GM11168 (cell line): ENCODE results near the gene ACAP1.

ENCODE experiments used
- in situ Hi-C: fragments of 300-500 bp; cut with MboI; formaldehyde crosslinking; loops from one replicate; pipeline ENCODE4 v1.12.0; 2022; ENCODE audit warnings: low sequenced_read_pairs; ENCODE audit not compliant: unreplicated experiment

ACAP1 gene

DNA sequence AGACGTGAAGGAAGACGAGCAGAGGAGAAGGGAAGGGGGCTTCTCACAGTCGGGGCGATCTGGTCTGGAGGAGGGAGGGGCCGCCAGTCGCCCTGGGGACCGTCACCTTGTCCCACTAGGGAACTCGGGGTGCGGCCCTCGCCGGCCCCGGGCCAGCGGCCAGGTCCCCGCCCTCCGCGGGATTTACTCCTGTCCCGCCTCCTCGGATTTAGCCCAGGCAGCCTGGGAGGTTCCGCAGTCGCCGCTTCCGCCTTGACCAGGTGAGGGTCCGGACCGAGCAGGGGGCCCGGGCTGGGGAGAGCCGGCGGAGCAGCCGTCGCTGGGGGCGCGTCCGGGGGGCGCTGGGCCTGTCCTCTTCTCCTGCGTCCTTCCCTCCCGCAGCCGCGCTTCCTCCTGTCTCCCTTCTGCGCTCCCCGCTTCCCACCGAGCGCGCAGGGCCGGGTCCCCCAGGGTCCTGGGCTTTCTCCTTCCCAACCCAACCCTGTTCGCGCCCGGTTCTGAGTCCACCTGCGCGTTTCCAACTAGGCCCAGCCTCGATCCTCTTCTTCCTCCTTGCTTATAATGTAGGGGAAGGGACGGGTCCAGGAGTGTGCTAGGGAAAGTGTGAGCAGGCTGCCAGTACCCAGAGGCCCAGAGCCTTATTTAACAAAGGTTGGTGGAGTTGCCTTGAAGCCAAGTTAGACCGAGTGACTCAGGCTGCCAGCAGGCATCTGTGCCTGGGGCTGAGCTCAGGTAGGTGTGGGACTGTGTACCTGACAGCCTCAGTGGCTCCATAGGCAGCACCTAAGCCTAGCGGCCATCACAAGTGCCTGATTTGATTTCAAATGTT, 44.7 kb downstream of the ACAP1 start, which contains the start of gene TNK1:
TSS of gene TNK1 (plus strand) at position 235 of the 829 bp plus-strand sequence. CDS start 1,838 bp downstream, outside the sequence.
- in situ Hi-C loops = no loop called here

DNA sequence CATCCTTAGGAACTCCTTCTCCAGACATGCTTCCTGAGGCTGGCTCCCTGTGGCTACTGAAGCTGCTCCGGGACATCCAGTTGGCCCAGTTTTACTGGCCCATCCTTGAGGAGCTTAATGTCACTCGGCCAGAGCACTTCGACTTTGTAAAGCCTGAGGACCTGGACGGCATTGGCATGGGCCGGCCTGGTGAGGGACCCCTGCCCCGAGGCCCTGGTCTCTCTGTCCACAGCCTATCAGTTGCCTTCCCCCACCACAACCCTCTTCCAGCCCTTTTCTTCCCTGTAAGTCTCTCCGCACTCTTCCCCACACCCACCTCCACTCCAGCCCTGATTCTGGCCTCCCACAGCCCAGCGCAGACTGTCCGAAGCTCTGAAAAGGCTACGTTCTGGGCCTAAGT, 46.6 kb downstream of the ACAP1 start:
- in situ Hi-C loops = no loop called here

DNA sequence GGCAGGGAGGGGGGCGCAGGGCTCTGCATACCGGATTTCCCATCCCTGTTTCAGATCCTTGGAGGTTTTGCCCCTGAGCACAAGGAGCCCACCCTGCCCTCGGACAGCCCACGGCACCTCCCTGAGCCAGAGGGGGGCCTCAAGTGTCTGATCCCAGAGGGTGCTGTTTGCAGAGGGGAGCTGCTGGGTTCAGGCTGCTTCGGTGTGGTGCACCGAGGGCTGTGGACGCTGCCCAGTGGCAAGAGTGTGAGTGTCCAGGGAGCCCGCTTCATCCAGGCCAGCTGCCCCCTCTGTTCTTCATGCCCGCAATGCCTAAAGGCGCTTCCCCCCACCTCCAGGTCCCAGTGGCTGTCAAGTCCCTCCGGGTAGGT, 47.0 kb downstream of the ACAP1 start:
- in situ Hi-C loops = no loop called here

DNA sequence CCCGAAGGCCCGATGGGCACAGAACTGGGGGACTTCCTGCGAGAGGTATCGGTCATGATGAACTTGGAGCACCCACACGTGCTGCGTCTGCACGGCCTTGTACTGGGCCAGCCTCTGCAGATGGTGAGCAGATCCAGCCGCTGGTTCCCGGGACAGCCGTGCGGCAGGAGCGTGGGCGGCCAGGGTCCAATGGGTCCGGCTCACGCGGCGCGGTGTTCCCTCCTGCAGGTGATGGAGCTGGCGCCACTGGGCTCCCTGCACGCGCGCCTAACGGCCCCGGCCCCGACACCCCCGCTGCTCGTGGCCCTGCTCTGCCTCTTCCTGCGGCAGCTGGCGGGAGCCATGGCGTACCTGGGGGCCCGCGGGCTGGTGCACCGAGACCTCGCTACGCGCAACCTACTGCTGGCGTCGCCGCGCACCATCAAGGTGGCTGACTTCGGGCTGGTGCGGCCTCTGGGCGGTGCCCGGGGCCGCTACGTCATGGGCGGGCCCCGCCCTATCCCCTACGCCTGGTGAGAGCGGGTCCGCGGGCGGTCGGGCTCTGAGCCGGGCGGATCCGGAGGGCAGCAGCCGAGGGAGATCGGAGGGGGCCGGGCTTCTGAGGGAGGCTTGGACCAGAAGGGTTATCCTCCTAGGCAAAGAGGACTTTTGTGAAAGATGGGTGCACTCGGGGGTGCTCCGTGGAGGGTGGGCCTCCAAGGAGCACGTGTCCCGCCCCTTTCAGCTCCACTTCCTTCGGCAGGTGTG, 47.6 kb downstream of the ACAP1 start:
- in situ Hi-C loops = no loop called here

DNA sequence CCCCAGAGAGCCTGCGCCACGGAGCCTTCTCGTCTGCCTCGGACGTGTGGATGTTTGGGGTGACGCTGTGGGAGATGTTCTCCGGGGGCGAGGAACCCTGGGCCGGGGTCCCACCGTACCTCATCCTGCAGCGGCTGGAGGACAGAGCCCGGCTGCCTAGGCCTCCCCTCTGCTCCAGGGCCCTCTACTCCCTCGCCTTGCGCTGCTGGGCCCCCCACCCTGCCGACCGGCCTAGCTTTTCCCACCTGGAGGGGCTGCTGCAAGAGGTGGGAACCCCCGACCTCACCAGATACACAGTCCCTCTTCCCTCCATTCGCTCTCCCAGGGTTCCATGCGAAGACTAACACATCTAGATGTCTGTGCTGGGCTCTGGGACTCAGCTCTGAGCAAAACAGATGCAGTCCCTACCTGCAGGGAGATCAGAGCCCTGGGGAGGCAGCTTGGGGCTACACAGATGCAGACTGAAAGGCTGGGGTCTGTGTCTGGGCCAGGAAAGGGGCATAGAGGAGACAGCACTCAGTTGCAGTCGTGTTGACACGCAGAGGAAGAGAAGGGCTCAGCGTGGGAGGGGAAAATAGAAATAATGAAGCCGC, 48.3 kb downstream of the ACAP1 start:
- in situ Hi-C loops = no loop called here

DNA sequence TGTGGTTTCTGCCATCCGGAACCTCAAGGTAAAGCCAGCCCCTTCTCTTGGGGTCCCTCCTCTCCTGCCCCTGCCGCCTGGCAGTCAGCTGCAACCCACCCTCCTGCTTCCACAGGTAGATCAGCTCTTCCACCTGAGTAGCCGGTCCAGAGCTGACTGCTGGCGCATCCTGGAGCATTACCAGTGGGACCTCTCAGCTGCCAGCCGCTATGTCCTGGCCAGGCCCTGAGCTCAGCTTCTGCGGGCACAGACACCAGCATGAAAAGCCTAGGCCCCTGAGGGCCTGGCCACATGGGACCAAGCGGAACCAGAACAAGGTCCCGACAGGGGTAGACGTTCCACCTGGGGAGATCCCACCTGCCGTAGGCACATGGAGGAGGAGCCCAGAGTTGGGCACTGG, 52.5 kb downstream of the ACAP1 start:
- in situ Hi-C loops = no loop called here

DNA sequence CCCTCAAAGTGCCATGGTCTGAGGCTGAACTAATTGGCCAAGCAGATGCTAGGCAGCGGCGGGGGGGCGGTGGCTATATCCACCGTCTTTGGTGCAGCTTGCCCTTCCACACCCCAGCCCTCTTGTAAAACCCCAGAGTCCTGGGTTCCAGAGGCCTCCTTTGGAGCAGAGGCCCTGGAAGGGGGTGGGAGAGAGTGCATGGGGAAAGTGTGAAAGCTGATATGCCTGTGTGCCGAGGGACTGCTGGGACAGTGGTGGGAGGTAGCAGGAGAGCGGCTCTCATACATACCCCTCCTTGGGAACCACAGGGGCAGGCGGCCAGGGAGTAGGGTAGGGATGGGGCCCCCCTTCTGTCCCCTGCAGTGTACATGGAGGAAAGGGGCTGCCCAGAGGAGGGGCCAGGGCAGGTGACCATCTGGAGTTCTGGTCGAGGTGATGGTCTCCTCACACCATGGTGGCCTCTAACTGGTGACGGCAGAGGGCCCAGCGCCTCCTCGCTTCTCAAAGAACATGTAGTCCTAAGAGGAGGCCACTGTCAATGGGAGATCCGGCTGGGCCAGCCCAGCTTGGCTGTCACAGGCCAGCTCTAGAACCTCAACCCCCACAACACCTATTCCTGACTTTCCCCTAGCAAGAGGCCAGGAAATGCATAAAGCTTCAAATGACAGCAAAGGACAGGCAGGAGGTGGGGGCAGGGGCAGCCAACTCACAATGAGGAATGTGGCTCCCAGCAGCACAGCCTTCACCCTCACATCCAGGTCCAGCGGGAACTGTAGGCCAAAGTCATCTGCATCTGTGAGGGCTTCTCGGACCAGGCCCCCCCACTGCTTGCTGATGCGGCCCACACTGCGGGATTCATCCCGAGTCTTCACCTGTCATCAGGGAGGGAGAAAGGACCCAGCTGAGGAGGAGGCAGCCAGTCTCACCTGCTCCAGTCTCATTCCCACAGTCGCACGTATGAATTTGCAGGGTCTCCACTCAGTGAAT, 53.9 kb downstream of the ACAP1 start:
- in situ Hi-C loops = no loop called here

DNA sequence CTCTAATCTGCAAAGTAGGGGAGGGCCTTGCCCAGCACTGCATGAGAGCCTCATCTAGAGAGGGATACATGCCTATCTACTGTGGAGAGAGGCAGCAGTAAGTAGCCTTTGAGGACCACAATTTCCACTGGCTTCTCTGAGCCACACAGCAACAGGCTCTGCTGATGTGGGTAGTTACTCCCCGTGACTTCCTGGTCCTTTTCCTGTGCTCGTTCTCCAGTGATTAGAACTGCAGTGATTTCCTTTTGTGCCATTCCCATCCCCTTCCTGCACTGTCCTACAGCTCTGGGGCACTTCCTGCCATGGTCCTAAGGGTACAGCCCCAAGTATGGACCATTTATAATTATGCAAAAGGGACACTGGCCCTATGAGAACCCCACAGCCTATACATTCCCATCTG, 55.0 kb downstream of the ACAP1 start:
- in situ Hi-C loops = no loop called here

DNA sequence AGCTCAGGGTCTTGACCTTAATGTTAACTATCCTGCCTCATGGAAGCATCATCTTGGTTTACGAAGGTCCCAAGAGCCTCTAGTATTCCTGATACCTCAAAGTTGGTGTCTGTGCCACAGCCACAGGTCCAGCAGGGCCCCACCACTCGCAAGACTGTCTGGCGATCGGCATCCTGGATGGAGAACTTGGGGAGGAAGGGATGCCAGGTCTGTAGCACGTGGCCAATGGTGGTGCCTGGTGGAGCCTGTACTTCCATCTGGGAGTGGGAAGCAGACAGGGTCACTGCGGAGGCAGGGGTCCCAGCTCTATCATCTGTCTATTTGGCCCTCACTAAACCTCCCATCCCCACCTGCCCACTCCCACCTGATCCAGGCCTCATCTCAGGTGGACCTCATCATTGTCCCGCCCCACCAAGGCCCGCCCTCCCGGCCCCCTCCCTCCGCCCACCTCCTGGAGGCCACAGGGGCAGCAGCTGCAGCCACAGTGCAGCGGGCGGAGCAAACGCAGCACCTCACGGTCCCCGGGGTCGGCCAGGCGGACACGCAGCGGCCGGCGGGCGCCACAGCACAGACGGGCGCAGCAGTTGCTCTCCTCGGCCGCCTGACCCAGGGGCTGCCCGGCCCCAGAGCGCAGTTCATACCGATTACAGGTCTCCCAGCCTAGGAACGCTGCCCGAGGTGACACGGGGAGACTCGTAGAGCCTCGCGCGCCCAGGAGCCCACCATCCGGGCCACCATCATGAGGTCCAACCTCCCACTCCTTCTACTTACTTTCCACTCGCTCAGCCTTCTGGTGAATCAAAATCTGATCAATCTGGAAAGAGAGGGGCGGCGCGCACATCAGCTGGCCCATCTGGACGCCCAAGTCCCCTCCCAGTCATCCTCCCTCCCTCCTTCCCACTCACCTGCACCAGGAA, 56.6 kb downstream of the ACAP1 start:
- in situ Hi-C loops = no loop called here

DNA sequence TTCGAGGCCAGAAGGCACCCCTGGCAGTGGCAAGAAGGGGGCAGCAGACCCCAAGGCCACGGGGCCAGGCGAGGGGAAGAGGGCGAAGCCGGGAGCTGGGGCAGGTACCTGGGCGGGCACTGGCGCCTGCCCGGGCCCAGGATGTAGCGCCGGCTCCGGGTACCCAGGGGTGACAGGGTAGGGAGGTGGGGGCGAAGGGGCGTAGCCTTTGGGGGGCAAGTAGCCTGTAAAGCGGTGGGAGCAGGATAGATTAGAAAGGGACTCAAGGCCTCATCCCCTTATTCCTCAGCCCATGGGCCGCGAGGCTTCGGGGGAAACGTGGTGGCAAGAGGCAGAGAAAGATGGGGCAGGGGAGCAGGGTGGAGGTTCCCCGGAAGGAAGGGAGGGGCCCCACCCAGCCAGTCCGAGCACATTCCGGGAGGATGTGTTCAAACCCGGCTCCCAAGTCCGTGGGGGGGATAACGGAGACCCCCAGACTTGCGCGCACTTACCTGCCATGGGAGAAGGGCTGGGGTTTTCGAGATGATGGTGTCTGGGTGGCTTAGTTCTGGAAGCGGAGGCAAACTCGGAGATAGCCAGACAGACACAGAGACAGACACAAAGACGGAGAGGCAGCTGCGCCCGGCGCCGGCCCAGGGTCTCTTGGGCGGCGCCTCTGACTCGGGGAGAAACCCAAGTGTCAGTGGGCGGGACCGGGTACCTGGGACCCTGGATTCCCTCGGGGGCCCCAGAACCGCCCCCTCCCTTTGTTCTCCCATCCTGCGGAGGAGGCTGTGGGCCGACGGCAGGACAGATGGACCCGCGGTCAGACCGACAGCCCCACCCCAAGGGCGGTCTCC, 57.5 kb downstream of the ACAP1 start:
- in situ Hi-C loops = no loop called here

DNA sequence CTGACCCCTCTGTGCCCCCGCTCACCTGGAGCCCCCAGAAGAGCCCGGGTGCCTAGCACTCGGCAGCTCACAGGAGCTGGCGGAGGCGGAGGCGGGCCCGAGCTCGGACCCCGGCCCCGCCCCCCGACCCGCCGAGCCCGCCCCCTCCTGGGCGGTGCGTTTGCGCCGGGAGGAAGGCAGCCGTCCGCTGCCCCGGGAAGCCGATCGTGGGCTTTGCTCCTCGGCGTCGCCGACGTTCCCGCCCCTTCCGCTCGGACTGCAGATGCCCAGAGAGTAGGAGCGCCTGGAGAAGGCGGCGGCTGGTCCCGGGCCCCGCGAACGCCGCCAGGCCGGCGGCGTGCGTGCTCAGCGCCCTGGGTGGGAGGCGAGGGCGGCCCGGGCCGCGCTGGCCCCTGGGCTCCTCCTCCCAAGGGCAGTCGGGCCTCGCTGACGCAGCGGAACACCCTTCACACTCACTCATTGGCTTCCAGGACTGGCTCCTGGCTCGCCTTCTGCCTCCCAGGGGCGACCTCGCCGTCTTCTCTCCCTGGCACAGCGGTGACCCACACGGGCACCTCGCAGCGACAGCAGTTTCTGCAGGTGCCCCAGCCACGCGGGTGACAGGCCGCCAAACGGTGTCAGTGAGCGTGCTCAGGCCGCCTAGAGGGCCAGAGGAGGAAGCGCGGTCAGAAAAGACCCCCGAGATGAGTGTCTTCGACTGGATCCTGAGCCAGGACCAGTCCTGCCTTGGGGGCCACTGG, 58.3 kb downstream of the ACAP1 start, which contains the start of gene PLSCR3:
TSS of gene PLSCR3 (minus strand) at position 74 of the 740 bp plus-strand sequence. CDS start 415 bp downstream, outside the sequence.
- in situ Hi-C loops = no loop called here

DNA sequence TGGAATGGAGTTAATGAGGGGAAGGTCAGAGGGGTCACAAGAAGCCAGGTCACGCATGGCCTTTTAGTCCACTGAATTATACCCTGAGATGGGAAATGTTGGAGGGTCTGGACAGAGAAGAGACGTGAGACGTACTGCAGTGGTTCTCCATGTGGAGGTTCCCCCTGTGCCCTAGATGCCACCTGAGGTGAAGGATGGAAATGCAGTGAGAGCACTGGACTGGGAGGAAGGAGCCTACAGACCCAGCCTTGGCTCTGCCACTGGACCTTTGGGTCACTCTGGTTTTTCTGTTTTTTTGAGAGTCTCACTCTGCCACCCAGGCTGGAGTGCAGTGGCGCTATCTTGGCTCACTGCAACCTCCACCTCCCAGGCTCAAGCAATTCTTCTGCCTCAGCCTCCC, 59.8 kb downstream of the ACAP1 start:
- in situ Hi-C loops = no loop called here

DNA sequence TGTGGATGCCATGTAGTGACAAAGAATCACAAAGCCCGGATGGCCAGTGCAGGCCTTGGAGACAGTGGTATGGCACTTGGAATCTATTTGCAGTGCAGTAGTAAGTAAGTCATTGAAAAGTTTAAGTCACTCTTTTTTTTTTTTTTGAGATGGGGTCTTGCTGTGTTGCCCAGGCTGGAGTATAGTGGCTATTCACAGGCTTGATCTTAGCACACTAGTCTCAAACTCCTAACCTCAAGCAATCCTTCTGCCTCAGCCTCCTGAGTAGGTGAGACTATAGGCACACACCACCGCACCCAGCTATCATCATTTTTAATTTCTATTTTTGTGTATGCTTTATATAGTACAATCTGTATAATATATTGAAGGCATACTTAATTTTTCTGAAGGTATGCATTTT, 62.3 kb downstream of the ACAP1 start:
- in situ Hi-C loops = no loop called here
